Endothelial cell of umbilical vein (primary cell): ENCODE results near the gene TNIK.
"Not testable (repeated sequence)": the region's sequence is repeated elsewhere in the genome, so short reads cannot be mapped to it uniquely, and the experiment has no call there.

ENCODE experiments used
- CTCF ChIP-seq, 2 donors: IDR thresholded peaks; 1 replicate in 1 of 2; 2 replicates in 1 of 2; pipeline ENCODE4 v1.5.1; 2011; ENCODE audit warnings: low read length in 2 of 2, mild to moderate bottlenecking in 2 of 2, moderate library complexity in 2 of 2, control low read depth in 1 of 2, inconsistent platforms in 1 of 2, low read depth in 1 of 2; ENCODE audit not compliant: insufficient read depth in 1 of 2; ENCODE audit errors: extremely low read depth in 1 of 2
- EZH2 ChIP-seq: IDR thresholded peaks from 2 replicates; pipeline ENCODE4 v1.6.1; 2012; ENCODE audit warnings: borderline replicate concordance, low read depth, mild to moderate bottlenecking, moderate library complexity, low read length, inconsistent platforms; ENCODE audit not compliant: severe bottlenecking
- FOS ChIP-seq: IDR thresholded peaks from 2 replicates; pipeline ENCODE4 v1.6.1; 2011; ENCODE audit warnings: mild to moderate bottlenecking, low read length, moderate library complexity, borderline replicate concordance; ENCODE audit not compliant: insufficient read depth
- GATA2 ChIP-seq: IDR thresholded peaks from 2 replicates; pipeline ENCODE4 v1.7.0; 2011; ENCODE audit warnings: low read depth, mild to moderate bottlenecking, moderate library complexity, mixed read lengths, low read length; ENCODE audit not compliant: insufficient read length, insufficient read depth
- JUN ChIP-seq: IDR thresholded peaks from 2 replicates; pipeline ENCODE4 v1.6.1; 2011; ENCODE audit warnings: borderline replicate concordance, low read depth; ENCODE audit not compliant: insufficient read length, insufficient read depth
- MAX ChIP-seq: IDR thresholded peaks from 2 replicates; pipeline ENCODE4 v1.6.1; 2011; ENCODE audit not compliant: insufficient read depth, insufficient read length
- MYC ChIP-seq: IDR thresholded peaks from one replicate; pipeline ENCODE4 v1.6.1; 2011; ENCODE audit warnings: mild to moderate bottlenecking, low read depth, low read length
- POLR2A ChIP-seq: IDR thresholded peaks from 2 replicates; pipeline ENCODE4 v1.6.1; 2012; ENCODE audit warnings: low read depth, mild to moderate bottlenecking, control low read depth, low read length
- POLR2AphosphoS5 ChIP-seq: IDR thresholded peaks from 2 replicates; pipeline ENCODE4 v1.6.1; 2012; ENCODE audit warnings: low read depth, mild to moderate bottlenecking, control low read depth, low read length, moderate library complexity; ENCODE audit not compliant: insufficient read depth

DNA sequence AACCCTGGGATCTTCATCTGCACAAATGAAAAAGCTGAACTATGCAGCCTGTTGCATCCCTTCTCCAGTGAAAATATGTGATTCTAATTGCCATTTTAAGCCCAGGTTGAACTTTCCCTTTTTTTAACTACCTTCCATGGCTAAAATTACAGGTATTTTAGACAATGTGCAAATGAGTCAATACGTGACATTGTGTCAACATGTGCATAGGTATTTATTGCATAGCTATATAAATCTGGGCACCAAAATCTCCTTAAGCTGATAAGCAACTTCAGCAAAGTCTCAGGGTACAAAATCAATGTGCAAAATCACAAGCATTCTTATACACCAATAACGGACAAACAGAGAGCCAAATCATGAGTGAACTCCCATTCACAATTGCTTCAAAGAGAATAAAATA, 37.4 kb downstream of the TNIK start:
- not testable (repeated sequence) for TF ChIP-seq CTCF (IDR thresholded peaks at IDR 0.05; ENCODE audit: extremely low read depth in 1 of 2, insufficient read depth in 1 of 2, low read depth in 1 of 2, low read length in 2 of 2); POLR2A; MAX; POLR2AphosphoS5; EZH2; MYC; JUN; GATA2; FOS
